ENCODE measurements around the gene BLNK. TPM values are rescaled to one million over a fixed set of nuclear protein-coding genes. Genes with fewer than 3 reads are reported as not detected.

Gene BLNK
- total and polyA plus RNA-seq, 2 experiments from 2014 or later: 0.11 TPM; not detected in 1

DNA sequence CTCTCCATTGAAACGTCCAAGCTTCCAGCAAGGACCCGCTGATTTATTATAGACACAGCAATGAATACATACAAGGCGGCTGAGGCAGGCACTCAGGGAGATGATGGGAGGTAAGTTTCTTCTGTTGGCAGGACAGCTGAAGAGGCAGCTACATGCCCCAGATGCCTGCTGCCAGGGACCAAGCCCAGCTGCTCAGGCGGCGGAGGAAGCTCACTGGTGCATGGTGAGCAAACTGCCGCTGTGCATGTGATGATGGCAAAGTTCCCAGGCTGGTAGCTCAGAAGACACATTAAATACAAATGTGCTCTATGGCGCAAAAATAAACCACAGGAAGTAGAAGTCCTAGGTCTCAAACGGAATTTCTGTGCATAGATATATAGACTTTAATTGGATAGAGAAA, 35.1 kb upstream of the BLNK start (continued):
- TF ChIP-seq, protein P1, sequence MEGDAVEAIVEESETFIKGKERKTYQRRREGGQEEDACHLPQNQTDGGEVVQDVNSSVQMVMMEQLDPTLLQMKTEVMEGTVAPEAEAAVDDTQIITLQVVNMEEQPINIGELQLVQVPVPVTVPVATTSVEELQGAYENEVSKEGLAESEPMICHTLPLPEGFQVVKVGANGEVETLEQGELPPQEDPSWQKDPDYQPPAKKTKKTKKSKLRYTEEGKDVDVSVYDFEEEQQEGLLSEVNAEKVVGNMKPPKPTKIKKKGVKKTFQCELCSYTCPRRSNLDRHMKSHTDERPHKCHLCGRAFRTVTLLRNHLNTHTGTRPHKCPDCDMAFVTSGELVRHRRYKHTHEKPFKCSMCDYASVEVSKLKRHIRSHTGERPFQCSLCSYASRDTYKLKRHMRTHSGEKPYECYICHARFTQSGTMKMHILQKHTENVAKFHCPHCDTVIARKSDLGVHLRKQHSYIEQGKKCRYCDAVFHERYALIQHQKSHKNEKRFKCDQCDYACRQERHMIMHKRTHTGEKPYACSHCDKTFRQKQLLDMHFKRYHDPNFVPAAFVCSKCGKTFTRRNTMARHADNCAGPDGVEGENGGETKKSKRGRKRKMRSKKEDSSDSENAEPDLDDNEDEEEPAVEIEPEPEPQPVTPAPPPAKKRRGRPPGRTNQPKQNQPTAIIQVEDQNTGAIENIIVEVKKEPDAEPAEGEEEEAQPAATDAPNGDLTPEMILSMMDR (conservative IDR thresholded peaks at IDR 0.05; ENCODE audit: low read depth in 2 of 2): no peak
- TF ChIP-seq, protein P2, sequence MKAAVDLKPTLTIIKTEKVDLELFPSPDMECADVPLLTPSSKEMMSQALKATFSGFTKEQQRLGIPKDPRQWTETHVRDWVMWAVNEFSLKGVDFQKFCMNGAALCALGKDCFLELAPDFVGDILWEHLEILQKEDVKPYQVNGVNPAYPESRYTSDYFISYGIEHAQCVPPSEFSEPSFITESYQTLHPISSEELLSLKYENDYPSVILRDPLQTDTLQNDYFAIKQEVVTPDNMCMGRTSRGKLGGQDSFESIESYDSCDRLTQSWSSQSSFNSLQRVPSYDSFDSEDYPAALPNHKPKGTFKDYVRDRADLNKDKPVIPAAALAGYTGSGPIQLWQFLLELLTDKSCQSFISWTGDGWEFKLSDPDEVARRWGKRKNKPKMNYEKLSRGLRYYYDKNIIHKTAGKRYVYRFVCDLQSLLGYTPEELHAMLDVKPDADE (IDR thresholded peaks at IDR 0.05): no peak
- TF ChIP-seq CREB1 (CRISPR knock-in tag; IDR thresholded peaks at IDR 0.05; ENCODE audit: low read depth) (no peak), EZH2phosphoT487 (IDR thresholded peaks at IDR 0.05; ENCODE audit: unreplicated experiment) (no peak), ZNF114 (CRISPR knock-in tag; IDR thresholded peaks at IDR 0.05) (no peak)

DNA sequence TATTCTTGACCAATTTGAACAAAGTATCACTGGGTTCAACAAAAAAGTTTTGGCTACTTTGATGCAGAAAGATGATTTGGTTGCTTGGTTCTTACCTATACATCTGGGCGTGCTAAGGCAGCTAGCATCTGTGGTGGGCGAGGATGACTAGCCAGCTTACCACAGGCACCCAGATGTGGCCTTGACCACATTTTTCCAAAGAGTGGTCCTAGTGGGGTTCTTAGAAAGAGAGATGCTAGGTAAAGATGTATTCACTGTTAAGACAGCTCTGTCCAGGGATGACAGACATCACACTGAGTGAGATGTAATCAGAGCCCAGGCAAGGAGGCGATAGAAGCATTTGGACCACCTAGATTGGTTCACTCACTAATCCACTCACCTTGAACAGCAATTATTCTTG, 33.6 kb upstream of the BLNK start:
- Mint-ChIP-seq H3K4me1 (peaks cover 38% of the 10 kb centered on the region), H3K36me3 (ENCODE audit: low read depth) (no peaks in the 10 kb centered on the region), H3K4me3 (no peak overlapping the region), H3K27ac (no peak overlapping the region), H3K27me3 (ENCODE audit: insufficient read depth, low read depth, poor library complexity) (peaks cover 9% of the 10 kb centered on the region), H3K9me3 (no peaks in the 10 kb centered on the region)
- Histone ChIP-seq H3K4me1 (ENCODE audit: insufficient read depth) (peaks cover 18% of the 10 kb centered on the region), H3K27ac (ENCODE audit: low read depth) (no peak overlapping the region), H3K9me2 (ENCODE audit: insufficient read depth) (0 out of 2 replicates have a peak, but pooled peaks cover 2% of the 10 kb centered on the region), H3K79me2 (replicated peaks; ENCODE audit: insufficient read depth) (no peaks in the 10 kb centered on the region), H3F3A (replicated peaks; ENCODE audit: low read depth) (0 out of 2 replicates have a peak, but pooled peaks cover 6% of the 10 kb centered on the region), H3K36me3 (ENCODE audit: insufficient read depth) (no peaks in the 10 kb centered on the region), H3K27me3 (ENCODE audit: insufficient read depth) (no peaks in the 10 kb centered on the region), H3K4me2 (no peak overlapping the region), H4K20me1 (replicated peaks; ENCODE audit: insufficient read depth) (no peaks in the 10 kb centered on the region), H3K4me3 (no peak overlapping the region), H2AFZ (no peak overlapping the region)
- no peak for TF ChIP-seq STAT1 (IDR thresholded peaks at IDR 0.05; ENCODE audit: unreplicated experiment)
- no peak for DNase-seq (ENCODE audit: low spot score)
- ATAC-seq: no peak

DNA sequence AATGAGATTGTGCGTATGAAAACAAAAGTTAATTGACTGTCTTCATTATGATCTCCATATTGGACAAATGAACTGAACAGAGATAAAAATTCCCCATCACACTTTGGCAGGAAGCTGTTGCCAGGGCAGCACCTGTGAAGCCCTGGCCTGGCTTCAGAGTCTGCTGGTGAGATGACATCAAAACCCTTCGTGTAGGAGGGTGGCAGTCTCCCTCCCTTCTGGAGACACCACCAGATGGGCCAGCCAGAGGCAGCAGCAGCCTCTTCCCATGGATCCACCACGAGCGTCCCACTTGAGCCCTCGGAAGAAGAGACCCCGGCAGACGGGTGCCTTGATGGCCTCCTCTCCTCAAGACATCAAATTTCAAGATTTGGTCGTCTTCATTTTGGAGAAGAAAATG, 32.9 kb upstream of the BLNK start, which contains the start of gene DNTT:
Gene DNTT (plus strand): TSS at position 205 of the 400 bp plus-strand sequence. CDS start 64 bp downstream, at position 269.
- H2AFZ ChIP-seq: peak within 1 kb of the TSS; percentile 12; the same call in 1 of the 2 replicates
- 0 out of 2 replicates have a peak, but pooled peaks cover 6% of the 10 kb centered on the region for H3F3A ChIP-seq (replicated peaks; ENCODE audit: low read depth)
- no peak within 1 kb of the TSS for H3K27ac Mint-ChIP-seq
- H3K36me3 Mint-ChIP-seq (ENCODE audit: low read depth): no peaks in the 10 kb centered on the region
- peaks cover 9% of the 10 kb centered on the region for H3K27me3 Mint-ChIP-seq (ENCODE audit: insufficient read depth, low read depth, poor library complexity)
- DNase-seq (ENCODE audit: low spot score) (no peak), ATAC-seq (no peak)
- H3K9me3 Mint-ChIP-seq: no peaks in the 10 kb centered on the region
- no peak within 1 kb of the TSS for H3K4me3 ChIP-seq
- H3K4me2 ChIP-seq: no peak within 1 kb of the TSS
- H3K4me1 ChIP-seq (ENCODE audit: insufficient read depth): peaks cover 15% of the 10 kb centered on the region
- H3K4me1 Mint-ChIP-seq: peaks cover 34% of the 10 kb centered on the region
- H4K20me1 ChIP-seq (replicated peaks; ENCODE audit: insufficient read depth): no peaks in the 10 kb centered on the region
- no peak within 1 kb of the TSS for H3K27ac ChIP-seq (ENCODE audit: low read depth)
- no peaks in the 10 kb centered on the region for H3K27me3 ChIP-seq (ENCODE audit: insufficient read depth)
- H3K9me2 ChIP-seq (ENCODE audit: insufficient read depth): 0 out of 2 replicates have a peak, but pooled peaks cover 2% of the 10 kb centered on the region
- no peaks in the 10 kb centered on the region for H3K36me3 ChIP-seq (ENCODE audit: insufficient read depth)
- H3K79me2 ChIP-seq (replicated peaks; ENCODE audit: insufficient read depth): no peaks in the 10 kb centered on the region
- no peak within 1 kb of the TSS for H3K4me3 Mint-ChIP-seq
- TF ChIP-seq, protein P1 (conservative IDR thresholded peaks at IDR 0.05; ENCODE audit: low read depth in 2 of 2): no peak
- TF ChIP-seq EZH2 (IDR thresholded peaks at IDR 0.05; ENCODE audit: low read depth, unreplicated experiment) (no peak), CREB1 (CRISPR knock-in tag; IDR thresholded peaks at IDR 0.05; ENCODE audit: low read depth) (no peak), ZNF114 (CRISPR knock-in tag; IDR thresholded peaks at IDR 0.05) (no peak), NANOG (IDR thresholded peaks at IDR 0.05; ENCODE audit: borderline replicate concordance) (no peak), POLR2AphosphoS5 (IDR thresholded peaks at IDR 0.05; ENCODE audit: low read depth) (no peak), ZNF331 (CRISPR knock-in tag; IDR thresholded peaks at IDR 0.05; ENCODE audit: low read depth) (no peak), EZH2phosphoT487 (IDR thresholded peaks at IDR 0.05; ENCODE audit: unreplicated experiment) (no peak), STAT1 (IDR thresholded peaks at IDR 0.05; ENCODE audit: unreplicated experiment) (no peak)
- TF ChIP-seq, protein P3, sequence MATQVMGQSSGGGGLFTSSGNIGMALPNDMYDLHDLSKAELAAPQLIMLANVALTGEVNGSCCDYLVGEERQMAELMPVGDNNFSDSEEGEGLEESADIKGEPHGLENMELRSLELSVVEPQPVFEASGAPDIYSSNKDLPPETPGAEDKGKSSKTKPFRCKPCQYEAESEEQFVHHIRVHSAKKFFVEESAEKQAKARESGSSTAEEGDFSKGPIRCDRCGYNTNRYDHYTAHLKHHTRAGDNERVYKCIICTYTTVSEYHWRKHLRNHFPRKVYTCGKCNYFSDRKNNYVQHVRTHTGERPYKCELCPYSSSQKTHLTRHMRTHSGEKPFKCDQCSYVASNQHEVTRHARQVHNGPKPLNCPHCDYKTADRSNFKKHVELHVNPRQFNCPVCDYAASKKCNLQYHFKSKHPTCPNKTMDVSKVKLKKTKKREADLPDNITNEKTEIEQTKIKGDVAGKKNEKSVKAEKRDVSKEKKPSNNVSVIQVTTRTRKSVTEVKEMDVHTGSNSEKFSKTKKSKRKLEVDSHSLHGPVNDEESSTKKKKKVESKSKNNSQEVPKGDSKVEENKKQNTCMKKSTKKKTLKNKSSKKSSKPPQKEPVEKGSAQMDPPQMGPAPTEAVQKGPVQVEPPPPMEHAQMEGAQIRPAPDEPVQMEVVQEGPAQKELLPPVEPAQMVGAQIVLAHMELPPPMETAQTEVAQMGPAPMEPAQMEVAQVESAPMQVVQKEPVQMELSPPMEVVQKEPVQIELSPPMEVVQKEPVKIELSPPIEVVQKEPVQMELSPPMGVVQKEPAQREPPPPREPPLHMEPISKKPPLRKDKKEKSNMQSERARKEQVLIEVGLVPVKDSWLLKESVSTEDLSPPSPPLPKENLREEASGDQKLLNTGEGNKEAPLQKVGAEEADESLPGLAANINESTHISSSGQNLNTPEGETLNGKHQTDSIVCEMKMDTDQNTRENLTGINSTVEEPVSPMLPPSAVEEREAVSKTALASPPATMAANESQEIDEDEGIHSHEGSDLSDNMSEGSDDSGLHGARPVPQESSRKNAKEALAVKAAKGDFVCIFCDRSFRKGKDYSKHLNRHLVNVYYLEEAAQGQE (IDR thresholded peaks at IDR 0.05; ENCODE audit: unreplicated experiment): no peak
- TF ChIP-seq, protein P2 (IDR thresholded peaks at IDR 0.05): no peak
